ENCODE data around the gene OPRM1.

OPRM1 gene

DNA sequence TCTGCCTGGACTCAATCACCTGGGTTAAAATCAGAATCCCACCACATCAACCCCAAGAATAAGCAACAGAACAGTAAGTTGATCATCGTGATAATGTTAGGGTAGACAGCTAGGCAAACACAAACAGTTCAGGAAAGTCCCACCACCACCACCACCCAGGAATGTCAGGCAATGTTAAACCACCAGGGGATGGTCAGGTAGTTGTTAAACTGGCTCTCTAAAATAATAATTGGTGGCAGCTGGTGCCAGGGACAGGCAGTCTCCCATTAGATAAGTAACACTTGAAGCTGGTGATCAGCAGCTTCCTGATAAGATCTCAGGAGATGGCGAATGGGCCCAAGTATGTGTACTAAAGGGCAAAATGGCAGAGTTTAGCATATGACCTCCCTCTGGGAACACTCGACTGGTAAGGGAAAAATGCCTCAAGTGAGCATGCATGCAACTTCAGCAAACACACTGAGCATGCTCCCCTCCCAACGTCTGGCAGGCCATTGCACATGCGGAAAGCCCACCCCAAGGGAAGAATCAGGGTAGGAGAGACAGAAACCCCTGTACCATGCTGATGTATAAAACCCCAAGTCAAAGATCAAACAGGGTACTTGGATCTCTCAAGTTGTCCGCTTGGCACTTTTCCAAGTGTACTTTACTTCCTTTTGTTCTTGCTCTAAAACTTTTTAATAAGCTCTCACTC lies 250.9 kb downstream of the OPRM1 start:
- no peak for DNase-seq

DNA sequence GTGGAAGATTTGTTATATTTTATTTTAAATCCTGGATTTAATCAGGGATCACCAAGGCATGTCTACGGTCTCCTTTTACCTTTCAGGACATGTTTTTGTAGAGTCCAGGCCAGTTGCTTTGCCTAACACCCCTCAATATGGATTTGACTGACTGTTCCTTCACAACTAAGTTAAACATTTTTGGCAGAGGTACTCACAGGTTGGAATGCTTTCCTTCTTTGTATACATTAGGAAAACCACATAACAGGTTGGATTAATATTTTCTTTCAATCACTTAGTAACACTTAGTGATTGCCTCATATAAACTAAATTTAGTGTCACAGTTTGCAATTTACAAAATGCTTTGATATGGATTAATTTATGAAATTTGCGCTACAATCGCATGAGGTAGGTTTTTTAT lies 253.0 kb downstream of the OPRM1 start:
- no peak for DNase-seq

DNA sequence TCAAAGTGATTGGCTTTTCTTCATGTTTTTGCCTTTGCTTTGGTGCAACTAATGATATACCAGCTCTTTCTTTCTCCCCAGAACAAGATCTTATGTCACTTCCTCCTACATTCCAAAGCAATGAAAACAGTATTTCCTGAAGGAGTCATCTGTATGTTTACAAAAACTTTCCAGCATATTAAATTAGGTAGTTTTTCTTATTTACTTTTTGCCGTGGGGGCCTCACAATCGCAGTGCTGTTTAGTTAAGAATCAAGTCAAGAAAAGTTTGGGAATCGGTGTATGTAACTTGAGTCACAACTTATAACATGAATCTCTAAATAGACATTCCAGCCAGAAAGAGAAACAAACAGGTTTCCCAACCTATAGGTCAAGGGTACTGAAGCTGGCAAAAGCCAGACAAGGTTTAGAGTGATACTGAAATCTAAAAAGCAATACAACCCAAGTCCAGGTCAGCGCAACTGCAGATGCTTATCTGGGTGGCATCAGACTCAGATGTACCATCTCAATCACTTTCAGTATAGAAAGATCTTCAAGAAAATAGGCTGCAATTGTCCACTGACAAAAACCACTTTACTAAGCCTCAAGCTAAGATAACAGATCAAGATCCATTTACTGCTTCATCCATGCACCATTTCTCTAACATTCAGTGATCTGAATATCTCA lies 253.9 kb downstream of the OPRM1 start:
- DNase-seq, result no peak

DNA sequence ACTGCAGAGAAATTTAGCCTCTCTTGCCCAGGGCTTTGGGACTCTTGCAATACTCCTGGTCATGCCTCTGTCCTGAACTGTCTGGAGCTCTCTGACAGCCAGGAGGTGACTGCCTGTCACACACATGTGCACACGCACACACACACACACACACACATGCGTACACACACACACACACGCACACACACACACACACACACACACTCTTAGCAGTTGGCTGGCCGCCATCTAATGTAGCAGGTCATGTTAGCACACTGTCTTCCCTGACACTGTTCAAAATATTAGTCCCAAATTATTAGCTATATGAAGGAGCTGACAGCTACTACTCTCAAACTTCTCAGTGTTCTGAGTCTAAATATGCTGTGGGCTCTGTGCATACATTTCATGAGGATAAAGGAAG lies 256.7 kb downstream of the OPRM1 start:
- DNase-seq, result no peak
